Measurements from ENCODE around the gene ATP5IF1. TPM values are rescaled to one million over a fixed set of nuclear protein-coding genes. Genes with fewer than 3 reads are reported as not detected.

The ATP5IF1 gene
- total RNA-seq, 1 donor = 51.8 TPM

DNA sequence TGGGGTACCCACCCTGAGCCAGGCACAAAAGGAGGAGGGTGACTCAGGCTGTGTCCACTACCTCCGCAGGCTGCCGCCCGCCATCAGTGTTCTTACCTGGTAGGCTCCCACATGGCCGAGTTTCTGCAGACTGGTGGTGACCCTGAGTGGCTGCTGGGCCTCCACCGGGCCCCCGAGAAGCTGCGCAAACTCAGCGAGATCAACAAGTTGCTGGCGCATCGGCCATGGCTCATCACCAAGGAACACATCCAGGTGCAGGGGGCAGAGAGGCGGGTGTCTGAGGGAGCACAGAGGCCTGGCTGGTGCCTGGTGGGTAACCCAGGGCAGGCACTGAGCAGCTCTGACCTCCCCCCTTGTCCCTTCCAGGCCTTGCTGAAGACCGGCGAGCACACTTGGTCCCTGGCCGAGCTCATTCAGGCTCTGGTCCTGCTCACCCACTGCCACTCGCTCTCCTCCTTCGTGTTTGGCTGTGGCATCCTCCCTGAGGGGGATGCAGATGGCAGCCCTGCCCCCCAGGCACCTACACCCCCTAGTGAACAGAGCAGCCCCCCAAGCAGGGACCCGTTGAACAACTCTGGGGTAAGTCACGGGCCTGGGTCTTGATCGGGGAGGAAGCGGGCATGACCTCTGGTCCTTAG is 36.4 kb downstream of the ATP5IF1 start:
- no peak for DNase-seq (ENCODE audit: insufficient read length, low spot score, missing footprints)
- Histone ChIP-seq H3K4me3 (ENCODE audit: insufficient read depth, low read length) (no peak overlapping the region), H3K4me2 (ENCODE audit: insufficient read depth, low read length) (no peak overlapping the region), H3K27me3 (ENCODE audit: insufficient read depth, low read length) (no peaks in the 10 kb centered on the region), H2AFZ (ENCODE audit: low read length) (no peak overlapping the region), H3K36me3 (ENCODE audit: insufficient read depth, low read length) (peaks cover 45% of the 10 kb centered on the region), H4K20me1 (ENCODE audit: insufficient read depth, low read length) (peaks cover 37% of the 10 kb centered on the region), H3K4me1 (ENCODE audit: insufficient read depth, low read length) (no peaks in the 10 kb centered on the region), H3K27ac (ENCODE audit: low read depth, low read length) (no peak overlapping the region), H3K9me3 (ENCODE audit: low read depth, low read length) (no peaks in the 10 kb centered on the region), H3K79me2 (ENCODE audit: insufficient read depth, low read length) (peaks cover 69% of the 10 kb centered on the region)
- TF ChIP-seq, protein P1, sequence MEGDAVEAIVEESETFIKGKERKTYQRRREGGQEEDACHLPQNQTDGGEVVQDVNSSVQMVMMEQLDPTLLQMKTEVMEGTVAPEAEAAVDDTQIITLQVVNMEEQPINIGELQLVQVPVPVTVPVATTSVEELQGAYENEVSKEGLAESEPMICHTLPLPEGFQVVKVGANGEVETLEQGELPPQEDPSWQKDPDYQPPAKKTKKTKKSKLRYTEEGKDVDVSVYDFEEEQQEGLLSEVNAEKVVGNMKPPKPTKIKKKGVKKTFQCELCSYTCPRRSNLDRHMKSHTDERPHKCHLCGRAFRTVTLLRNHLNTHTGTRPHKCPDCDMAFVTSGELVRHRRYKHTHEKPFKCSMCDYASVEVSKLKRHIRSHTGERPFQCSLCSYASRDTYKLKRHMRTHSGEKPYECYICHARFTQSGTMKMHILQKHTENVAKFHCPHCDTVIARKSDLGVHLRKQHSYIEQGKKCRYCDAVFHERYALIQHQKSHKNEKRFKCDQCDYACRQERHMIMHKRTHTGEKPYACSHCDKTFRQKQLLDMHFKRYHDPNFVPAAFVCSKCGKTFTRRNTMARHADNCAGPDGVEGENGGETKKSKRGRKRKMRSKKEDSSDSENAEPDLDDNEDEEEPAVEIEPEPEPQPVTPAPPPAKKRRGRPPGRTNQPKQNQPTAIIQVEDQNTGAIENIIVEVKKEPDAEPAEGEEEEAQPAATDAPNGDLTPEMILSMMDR (IDR thresholded peaks at IDR 0.05; ENCODE audit: extremely low read depth, low read depth, low read length) = no peak

GRCh38 chr1:28273216-28273860 is 37.4 kb downstream of the ATP5IF1 start:
- Histone ChIP-seq H3K9me3 (ENCODE audit: low read depth, low read length) (no peaks in the 10 kb centered on the region), H3K27me3 (ENCODE audit: insufficient read depth, low read length) (no peaks in the 10 kb centered on the region), H3K36me3 (ENCODE audit: insufficient read depth, low read length) (peaks cover 53% of the 10 kb centered on the region), H2AFZ (ENCODE audit: low read length) (no peak overlapping the region), H3K4me1 (ENCODE audit: insufficient read depth, low read length) (no peaks in the 10 kb centered on the region), H3K79me2 (ENCODE audit: insufficient read depth, low read length) (peaks cover 59% of the 10 kb centered on the region), H4K20me1 (ENCODE audit: insufficient read depth, low read length) (peaks cover 27% of the 10 kb centered on the region), H3K4me2 (ENCODE audit: insufficient read depth, low read length) (no peak overlapping the region), H3K27ac (ENCODE audit: low read depth, low read length) (no peak overlapping the region), H3K4me3 (ENCODE audit: insufficient read depth, low read length) (no peak overlapping the region)
- DNase-seq (ENCODE audit: insufficient read length, low spot score, missing footprints) = no peak
- TF ChIP-seq, protein P1 (IDR thresholded peaks at IDR 0.05; ENCODE audit: extremely low read depth, low read depth, low read length) = no peak

GRCh38 chr1:28278763-28279162 is 42.8 kb downstream of the ATP5IF1 start:
- no peak for DNase-seq (ENCODE audit: insufficient read length, low spot score, missing footprints)

DNA sequence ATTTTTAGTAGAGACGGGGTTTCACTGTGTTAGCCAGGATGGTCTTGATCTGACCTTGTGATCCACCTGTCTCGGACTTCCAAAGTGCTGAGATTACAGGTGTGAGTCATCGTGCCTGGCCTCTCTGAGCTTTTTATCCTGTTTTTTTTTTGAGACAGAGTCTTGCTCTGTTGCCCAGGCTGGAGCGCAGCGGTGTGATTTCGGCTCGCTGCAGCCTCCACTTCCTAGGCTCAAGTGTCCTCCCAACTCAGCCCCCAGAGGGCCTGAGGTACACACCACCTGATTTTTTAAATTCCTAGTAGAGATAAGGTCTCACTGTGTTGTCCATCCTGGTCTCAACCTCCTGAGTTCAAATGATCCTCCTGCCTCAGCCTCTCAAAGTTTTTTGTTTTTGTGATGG is 43.8 kb downstream of the ATP5IF1 start:
- no peak overlapping the region for H3K4me3 ChIP-seq (ENCODE audit: insufficient read depth, low read length)
- H2AFZ ChIP-seq (ENCODE audit: low read length) = no peak overlapping the region
- peaks cover 54% of the 10 kb centered on the region for H3K36me3 ChIP-seq (ENCODE audit: insufficient read depth, low read length)
- H3K79me2 ChIP-seq (ENCODE audit: insufficient read depth, low read length) = peaks cover 6% of the 10 kb centered on the region
- H3K9me3 ChIP-seq (ENCODE audit: low read depth, low read length) = no peaks in the 10 kb centered on the region
- H3K27ac ChIP-seq (ENCODE audit: low read depth, low read length) = no peak overlapping the region
- H3K4me2 ChIP-seq (ENCODE audit: insufficient read depth, low read length) = no peak overlapping the region
- DNase-seq (ENCODE audit: insufficient read length, low spot score, missing footprints) = no peak
- TF ChIP-seq, protein P1 (IDR thresholded peaks at IDR 0.05; ENCODE audit: extremely low read depth, low read depth, low read length) = no peak
- H4K20me1 ChIP-seq (ENCODE audit: insufficient read depth, low read length) = peaks cover 8% of the 10 kb centered on the region
- no peaks in the 10 kb centered on the region for H3K4me1 ChIP-seq (ENCODE audit: insufficient read depth, low read length)
- no peaks in the 10 kb centered on the region for H3K27me3 ChIP-seq (ENCODE audit: insufficient read depth, low read length)

More at GRCh38 chr1:28278763-28279162, 42.8 kb downstream of the ATP5IF1 start:
- no peak overlapping the region for H3K27ac ChIP-seq (ENCODE audit: low read depth, low read length)
- TF ChIP-seq, protein P1 (IDR thresholded peaks at IDR 0.05; ENCODE audit: extremely low read depth, low read depth, low read length) = no peak
- peaks cover 13% of the 10 kb centered on the region for H3K79me2 ChIP-seq (ENCODE audit: insufficient read depth, low read length)
- H3K9me3 ChIP-seq (ENCODE audit: low read depth, low read length) = no peaks in the 10 kb centered on the region
- H3K27me3 ChIP-seq (ENCODE audit: insufficient read depth, low read length) = no peaks in the 10 kb centered on the region
- no peak overlapping the region for H3K4me2 ChIP-seq (ENCODE audit: insufficient read depth, low read length)
- no peaks in the 10 kb centered on the region for H3K4me1 ChIP-seq (ENCODE audit: insufficient read depth, low read length)
- H3K4me3 ChIP-seq (ENCODE audit: insufficient read depth, low read length) = no peak overlapping the region
- H4K20me1 ChIP-seq (ENCODE audit: insufficient read depth, low read length) = peaks cover 14% of the 10 kb centered on the region
- no peak overlapping the region for H2AFZ ChIP-seq (ENCODE audit: low read length)
- peaks cover 63% of the 10 kb centered on the region for H3K36me3 ChIP-seq (ENCODE audit: insufficient read depth, low read length)

Data from osteoblast (primary cell).